GM12892 (cell line): ENCODE results near the gene UCK1.

ENCODE experiments used
- POLR2A ChIP-seq: IDR thresholded peaks from 2 replicates; pipeline ENCODE4 v1.6.1; 2011; ENCODE audit warnings: low read depth, low read length, control low read depth
- POLR2AphosphoS5 ChIP-seq: IDR thresholded peaks from 2 replicates; pipeline ENCODE4 v1.6.1; 2011; ENCODE audit warnings: low read depth, low read length, control low read depth

GRCh38 chr9:131495785-131496184 lies 35.3 kb downstream of the UCK1 start:
- TF ChIP-seq POLR2A (no peak), POLR2AphosphoS5 (no peak)
